ENCODE results near the gene DROSHA.

GRCh38 chr5:31492869-31493268, 39.0 kb downstream of the DROSHA start:
- no peak for TF ChIP-seq CTCF (IDR thresholded peaks at IDR 0.05 in 2 of 3, conservative IDR thresholded peaks at IDR 0.05 in 1 of 3; ENCODE audit: control insufficient read depth in 2 of 3, extremely low read depth in 1 of 3, insufficient read depth in 1 of 3, low read depth in 3 of 3, low read length in 3 of 3)
- TF ChIP-seq, protein P1, sequence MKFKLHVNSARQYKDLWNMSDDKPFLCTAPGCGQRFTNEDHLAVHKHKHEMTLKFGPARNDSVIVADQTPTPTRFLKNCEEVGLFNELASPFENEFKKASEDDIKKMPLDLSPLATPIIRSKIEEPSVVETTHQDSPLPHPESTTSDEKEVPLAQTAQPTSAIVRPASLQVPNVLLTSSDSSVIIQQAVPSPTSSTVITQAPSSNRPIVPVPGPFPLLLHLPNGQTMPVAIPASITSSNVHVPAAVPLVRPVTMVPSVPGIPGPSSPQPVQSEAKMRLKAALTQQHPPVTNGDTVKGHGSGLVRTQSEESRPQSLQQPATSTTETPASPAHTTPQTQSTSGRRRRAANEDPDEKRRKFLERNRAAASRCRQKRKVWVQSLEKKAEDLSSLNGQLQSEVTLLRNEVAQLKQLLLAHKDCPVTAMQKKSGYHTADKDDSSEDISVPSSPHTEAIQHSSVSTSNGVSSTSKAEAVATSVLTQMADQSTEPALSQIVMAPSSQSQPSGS (IDR thresholded peaks at IDR 0.05; ENCODE audit: low read length): no peak
- TF ChIP-seq RFX5 (IDR thresholded peaks at IDR 0.05; ENCODE audit: low read depth, low read length): no peak
